GM21529 (cell line): ENCODE results near the gene ACRBP.
A peak's percentile ranks its signal among the peaks of the same experiment; 100 is the strongest.

Source experiments
- ATAC-seq: cut with Tn5 transposase; IDR thresholded peaks from one replicate; pipeline ENCODE4 v1.9.1; 2021; ENCODE audit not compliant: unreplicated experiment

Gene ACRBP

GRCh38 chr12:6647083-6647604 lies at the start of gene ACRBP:
ACRBP (minus strand) TSS chr12:6647432; CDS start chr12:6647366, 66 bp downstream.
- ATAC-seq, result no peak

- ATAC-seq, result no peak
Observed at GRCh38 chr12:6695313-6696045, 48.2 kb upstream of the ACRBP start.

GRCh38 chr12:6694701-6695100 lies 47.5 kb upstream of the ACRBP start:
- no peak for ATAC-seq

- no peak for ATAC-seq
Observed at GRCh38 chr12:6693832-6694355, 46.7 kb upstream of the ACRBP start.

GRCh38 chr12:6692888-6693287 lies 45.7 kb upstream of the ACRBP start:
- ATAC-seq, result no peak

- no peak for ATAC-seq
Observed at GRCh38 chr12:6691473-6691872, 44.2 kb upstream of the ACRBP start.

- ATAC-seq, result peak; percentile 86
Observed at GRCh38 chr12:6688999-6689882, 42.0 kb upstream of the ACRBP start, which contains the start of gene ZNF384. ZNF384 (minus strand) TSS chr12:6689375; CDS start chr12:6679520, 9,855 bp downstream.

- ATAC-seq, result no peak
Observed at GRCh38 chr12:6688543-6688998, 41.3 kb upstream of the ACRBP start.

- ATAC-seq, result no peak
Observed at GRCh38 chr12:6685814-6686213, 38.6 kb upstream of the ACRBP start.

GRCh38 chr12:6684609-6685008 lies 37.4 kb upstream of the ACRBP start:
- ATAC-seq, result no peak

- ATAC-seq, result no peak
Observed at GRCh38 chr12:6676962-6677361, 29.7 kb upstream of the ACRBP start.

GRCh38 chr12:6672143-6672542 lies 24.9 kb upstream of the ACRBP start:
- no peak for ATAC-seq

- no peak for ATAC-seq
Observed at GRCh38 chr12:6667559-6668210, 20.5 kb upstream of the ACRBP start.

GRCh38 chr12:6666211-6666610 lies 19.0 kb upstream of the ACRBP start:
- ATAC-seq, result no peak

- no peak for ATAC-seq
Observed at GRCh38 chr12:6664902-6665301, 17.7 kb upstream of the ACRBP start.

GRCh38 chr12:6662906-6663742 lies 15.9 kb upstream of the ACRBP start, which contains the start of gene ING4:
ING4 (minus strand) TSS chr12:6663119; CDS start chr12:6663101, 18 bp downstream.
- peak; percentile 97 for ATAC-seq

GRCh38 chr12:6662602-6662905 lies 15.3 kb upstream of the ACRBP start:
- no peak for ATAC-seq

GRCh38 chr12:6653987-6654386 lies 6.8 kb upstream of the ACRBP start:
- ATAC-seq, result no peak

GRCh38 chr12:6653342-6653741 lies 6.1 kb upstream of the ACRBP start:
- ATAC-seq, result no peak

- no peak for ATAC-seq
Observed at GRCh38 chr12:6652391-6652790, 5.2 kb upstream of the ACRBP start.
